Body of pancreas (tissue), 4 donors: ENCODE data around the gene CRACR2A. TPM values are rescaled to one million over a fixed set of nuclear protein-coding genes. Genes with fewer than 3 reads are reported as not detected.

Experiments used
- ATAC-seq: fragments of 150-250 bp; one replicate; pipeline ENCODE4 v1.9.1; 2016
- DNase-seq, 4 donors: peaks; one replicate each; pipeline ENCODE4 v3.0.0-alpha.2; 2019
- H3K27ac ChIP-seq, 4 donors: fragments of 200-600 bp; sonication (generic); 1 replicate in 3 of 4; 2 replicates in 1 of 4; pipeline versions ENCODE4 v1.5.1 to v1.6.1; 2016 to 2019; ENCODE audit warnings: mild to moderate bottlenecking in 1 of 4, mixed read lengths in 1 of 4, moderate library complexity in 1 of 4
- H3K27me3 ChIP-seq, 2 donors: fragments of 200-600 bp; sonication (generic); one replicate each; pipeline ENCODE4 v1.6.0; 2016; ENCODE audit warnings: mild to moderate bottlenecking in 1 of 2
- H3K36me3 ChIP-seq, 2 donors: fragments of 200-600 bp; sonication (generic); replicated peaks in 1 of 2; 2 replicates each; pipeline ENCODE4 v1.5.1; 2016; ENCODE audit warnings: low read depth in 2 of 2; ENCODE audit not compliant: insufficient read depth in 1 of 2
- H3K4me1 ChIP-seq: fragments of 200-600 bp; sonication (generic); one replicate; pipeline ENCODE4 v1.6.0; 2016
- H3K4me3 ChIP-seq, 2 donors: fragments of 200-600 bp; sonication (generic); 1 replicate in 1 of 2; 2 replicates in 1 of 2; pipeline ENCODE4 v1.5.1; 2016 to 2019
- H3K9me3 ChIP-seq, 3 donors: fragments of 200-600 bp; sonication (generic); 1 replicate in 2 of 3; 2 replicates in 1 of 3; pipeline ENCODE4 v1.5.1; 2016
- POLR2A ChIP-seq, 3 donors: fragments of 450-650 bp; IDR thresholded peaks; one replicate each; pipeline ENCODE4 v1.6.1; 2016; ENCODE audit warnings: antibody characterized with exemption in 3 of 3, mild to moderate bottlenecking in 2 of 3
- WGBS, 2 donors: methylation state at CpG; one replicate each; pipeline ENCODE4 v1.1.5; 2017; 5-methylcytosine and 5-hydroxymethylcytosine counted together
- intact Hi-C: fragments of 100-400 bp; cut with DNase I; formaldehyde crosslinking; loops from one replicate; pipeline ENCODE4 v1.15.1; 2023
- total RNA-seq, 2 donors: library from RNA; depleted of rRNA; stranded (reverse); fragments of >200 nt; gene quantifications; one replicate each; pipeline ENCODE4 v1.1.0, GENCODE V29; 2016
- TF ChIP-seq, protein P1 (sequence below), 7 experiments: fragments of 450-650 bp in 4 of 7; fragments of 200-600 bp in 3 of 7; sonication (generic) in 3 of 7; IDR thresholded peaks; one replicate each; pipeline ENCODE4 v1.5.1; 2016 to 2019; ENCODE audit warnings: antibody characterized with exemption in 7 of 7

The CRACR2A gene
- total RNA-seq, 2 donors from 2014 or later = 7.0 to 13.8 TPM

- Histone ChIP-seq H3K4me1 (no peaks in the 10 kb centered on the region), H3K27ac (no peak overlapping the region)
- WGBS, 2 donors = 68 to 81% methylated on average over 6 of the region's 6 CpGs
Observed at GRCh38 chr12:3604286-3604685, 148.6 kb downstream of the CRACR2A start.

DNA sequence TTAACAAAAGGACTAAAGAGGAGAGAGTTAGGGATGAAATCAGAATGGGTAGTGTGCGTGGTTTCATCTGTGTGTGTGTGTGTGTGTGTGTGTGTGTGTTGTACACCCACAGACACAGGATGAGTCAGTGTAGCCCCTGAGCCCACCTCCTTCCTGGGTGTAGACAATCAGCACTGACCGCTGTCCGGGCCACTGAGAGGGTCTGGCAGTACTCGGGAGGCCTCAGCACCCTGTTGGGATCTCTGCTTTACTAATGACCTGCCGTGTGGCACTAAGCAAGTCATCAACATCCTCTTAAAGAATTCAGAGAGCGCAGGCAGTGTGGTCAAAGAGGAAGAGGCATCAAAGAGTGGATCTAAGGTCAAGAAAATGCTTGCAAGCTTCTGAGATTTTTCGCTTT, 149.3 kb downstream of the CRACR2A start:
- intact Hi-C loops = no loop called here

More at GRCh38 chr12:3604286-3604685, 148.6 kb downstream of the CRACR2A start:
- H3K27me3 ChIP-seq = no peaks in the 10 kb centered on the region
- no peak overlapping the region for H3K4me3 ChIP-seq
- no peak for DNase-seq
- no peak for ATAC-seq
- TF ChIP-seq, protein P1, sequence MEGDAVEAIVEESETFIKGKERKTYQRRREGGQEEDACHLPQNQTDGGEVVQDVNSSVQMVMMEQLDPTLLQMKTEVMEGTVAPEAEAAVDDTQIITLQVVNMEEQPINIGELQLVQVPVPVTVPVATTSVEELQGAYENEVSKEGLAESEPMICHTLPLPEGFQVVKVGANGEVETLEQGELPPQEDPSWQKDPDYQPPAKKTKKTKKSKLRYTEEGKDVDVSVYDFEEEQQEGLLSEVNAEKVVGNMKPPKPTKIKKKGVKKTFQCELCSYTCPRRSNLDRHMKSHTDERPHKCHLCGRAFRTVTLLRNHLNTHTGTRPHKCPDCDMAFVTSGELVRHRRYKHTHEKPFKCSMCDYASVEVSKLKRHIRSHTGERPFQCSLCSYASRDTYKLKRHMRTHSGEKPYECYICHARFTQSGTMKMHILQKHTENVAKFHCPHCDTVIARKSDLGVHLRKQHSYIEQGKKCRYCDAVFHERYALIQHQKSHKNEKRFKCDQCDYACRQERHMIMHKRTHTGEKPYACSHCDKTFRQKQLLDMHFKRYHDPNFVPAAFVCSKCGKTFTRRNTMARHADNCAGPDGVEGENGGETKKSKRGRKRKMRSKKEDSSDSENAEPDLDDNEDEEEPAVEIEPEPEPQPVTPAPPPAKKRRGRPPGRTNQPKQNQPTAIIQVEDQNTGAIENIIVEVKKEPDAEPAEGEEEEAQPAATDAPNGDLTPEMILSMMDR (IDR thresholded peaks at IDR 0.05) = no peak
- TF ChIP-seq POLR2A (IDR thresholded peaks at IDR 0.05) = no peak
- no peaks in the 10 kb centered on the region for H3K36me3 ChIP-seq
- H3K9me3 ChIP-seq = no peaks in the 10 kb centered on the region
- intact Hi-C loops = no loop called here

GRCh38 chr12:3602488-3602887, 150.4 kb downstream of the CRACR2A start:
- H3K9me3 ChIP-seq = no peaks in the 10 kb centered on the region
- intact Hi-C loops = no loop called here
- H3K27me3 ChIP-seq = no peaks in the 10 kb centered on the region
- H3K4me3 ChIP-seq = no peak overlapping the region
- peaks cover 4% of the 10 kb centered on the region for H3K4me1 ChIP-seq
- no peak overlapping the region for H3K27ac ChIP-seq
- DNase-seq (no peak), ATAC-seq (no peak)
- TF ChIP-seq, protein P1 (IDR thresholded peaks at IDR 0.05) = no peak
- TF ChIP-seq POLR2A (IDR thresholded peaks at IDR 0.05) = no peak
- no peaks in the 10 kb centered on the region for H3K36me3 ChIP-seq
- WGBS, 2 donors = 81 to 85% methylated on average over 11 of the region's 11 CpGs

More for the DNA sequence above, 149.3 kb downstream of the CRACR2A start:
- no peak overlapping the region for H3K27ac ChIP-seq
- no peaks in the 10 kb centered on the region for H3K27me3 ChIP-seq
- no peak for DNase-seq
- H3K4me3 ChIP-seq = no peak overlapping the region
- no peaks in the 10 kb centered on the region for H3K9me3 ChIP-seq
- no peak for ATAC-seq
- 89 to 90% methylated on average over 7 of the region's 7 CpGs for WGBS, 2 donors
- TF ChIP-seq, protein P1 (IDR thresholded peaks at IDR 0.05) = no peak
- TF ChIP-seq POLR2A (IDR thresholded peaks at IDR 0.05) = no peak
- H3K4me1 ChIP-seq = no peaks in the 10 kb centered on the region
- no peaks in the 10 kb centered on the region for H3K36me3 ChIP-seq

DNA sequence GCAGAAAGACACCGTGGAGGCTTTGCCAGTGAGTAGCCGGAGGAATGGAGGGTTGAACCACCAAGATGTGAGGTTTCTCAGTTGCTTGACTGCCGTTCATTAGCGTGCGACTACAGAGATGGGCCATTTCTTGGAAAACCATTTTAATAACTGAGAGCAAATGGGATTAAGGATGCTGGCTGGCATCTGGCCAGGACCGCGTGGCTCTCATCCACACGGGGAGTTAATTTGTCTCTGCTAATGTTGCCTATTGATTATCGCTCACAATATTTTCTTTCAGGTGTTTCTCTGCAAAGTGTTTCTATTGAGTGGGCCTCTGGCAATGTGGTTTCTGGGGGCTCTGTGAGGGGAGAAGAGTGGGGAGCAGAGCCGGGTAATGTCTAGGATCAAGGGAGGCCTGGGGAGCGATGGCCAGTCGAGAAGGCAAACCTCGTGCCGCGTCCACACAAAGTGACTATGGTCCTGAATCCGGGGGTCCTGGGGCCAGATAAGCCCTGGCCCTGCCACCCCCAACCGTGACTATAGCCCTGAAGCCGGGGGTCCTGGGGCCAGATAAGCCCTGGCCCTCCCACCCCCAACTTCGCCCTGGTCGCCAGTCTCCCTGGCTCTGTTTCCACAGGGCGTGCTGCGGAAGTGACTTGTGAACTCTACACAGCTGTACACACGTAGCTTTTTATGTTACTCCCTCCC, 151.3 kb downstream of the CRACR2A start:
- no peak overlapping the region for H3K4me3 ChIP-seq
- no peaks in the 10 kb centered on the region for H3K27me3 ChIP-seq
- H3K36me3 ChIP-seq = no peaks in the 10 kb centered on the region
- no peak for ATAC-seq
- WGBS, 2 donors = 61 to 72% methylated on average over 19 to 20 of the region's 23 CpGs
- intact Hi-C loops = no loop called here
- no peak for DNase-seq
- H3K4me1 ChIP-seq = peaks cover 4% of the 10 kb centered on the region
- TF ChIP-seq POLR2A (IDR thresholded peaks at IDR 0.05) = no peak
- TF ChIP-seq, protein P1 (IDR thresholded peaks at IDR 0.05) = no peak
- H3K9me3 ChIP-seq = no peaks in the 10 kb centered on the region
- H3K27ac ChIP-seq = no peak overlapping the region

DNA sequence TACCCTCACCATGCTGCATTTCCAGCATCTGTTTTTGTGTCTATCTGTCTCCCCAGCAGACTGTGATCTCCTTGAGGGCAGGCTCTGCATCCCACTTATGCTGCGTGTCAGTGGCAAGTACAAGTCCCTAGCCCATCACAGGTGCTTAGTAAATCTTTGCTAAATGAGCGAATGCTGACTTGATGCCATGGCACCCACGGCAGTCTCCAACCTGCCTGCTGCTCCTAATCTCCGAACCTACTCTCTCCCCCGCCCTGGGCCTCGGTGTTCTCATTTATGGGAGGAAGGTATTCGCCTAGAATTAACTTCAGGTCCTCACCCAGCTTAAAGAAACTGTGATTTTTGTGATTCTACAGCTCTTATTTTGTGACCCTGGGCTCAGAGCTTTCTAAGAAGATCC, 152.0 kb downstream of the CRACR2A start:
- no peak for ATAC-seq
- no peak for DNase-seq
- TF ChIP-seq, protein P1 (IDR thresholded peaks at IDR 0.05) = no peak
- TF ChIP-seq POLR2A (IDR thresholded peaks at IDR 0.05) = no peak
- Histone ChIP-seq H3K4me1 (peaks cover 4% of the 10 kb centered on the region), H3K9me3 (no peaks in the 10 kb centered on the region), H3K36me3 (no peaks in the 10 kb centered on the region), H3K27me3 (no peaks in the 10 kb centered on the region), H3K4me3 (no peak overlapping the region), H3K27ac (no peak overlapping the region)
- 84 to 90% methylated on average over 7 of the region's 7 CpGs for WGBS, 2 donors
- intact Hi-C loops = no loop called here
